Measurements from ENCODE around the gene CD28.

The CD28 gene

DNA sequence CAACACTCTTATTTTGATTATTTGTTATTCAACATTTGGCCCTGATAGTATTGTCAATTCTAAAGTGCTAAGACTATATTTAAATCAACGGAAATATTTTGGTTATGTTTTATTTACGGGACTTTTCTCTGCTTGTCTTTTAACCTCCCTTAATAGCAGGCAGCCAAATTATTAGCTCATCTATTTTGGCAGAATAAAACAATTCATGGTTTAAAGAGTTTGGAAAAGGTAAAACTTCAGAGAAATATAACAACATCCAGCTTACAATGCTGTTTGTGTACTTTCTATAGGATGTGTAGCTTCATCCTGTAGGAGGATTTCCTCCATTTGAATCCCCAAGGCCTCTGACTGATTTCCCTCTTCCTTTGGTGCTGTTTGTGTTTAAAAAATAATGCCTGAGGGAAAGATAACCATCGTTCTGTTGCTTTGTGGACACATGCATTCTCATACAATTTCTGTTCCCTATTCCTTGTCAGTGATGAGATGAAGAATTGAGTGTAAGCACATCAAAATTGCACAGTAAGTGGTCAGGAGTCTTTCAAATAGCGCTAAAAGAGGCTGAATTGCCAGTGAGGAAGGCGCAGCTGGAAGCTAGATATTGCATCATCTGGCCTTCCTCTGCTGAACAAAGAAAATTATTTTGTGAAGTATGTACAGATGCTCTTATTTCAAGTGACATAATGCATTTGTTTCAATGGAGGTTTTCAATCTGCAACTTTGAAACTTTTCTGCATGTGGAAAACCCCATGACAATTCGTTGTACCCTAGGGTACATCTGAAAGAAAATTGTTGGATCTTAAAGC lies 80.3 kb downstream of the CD28 start:
- no peak for DNase-seq

DNA sequence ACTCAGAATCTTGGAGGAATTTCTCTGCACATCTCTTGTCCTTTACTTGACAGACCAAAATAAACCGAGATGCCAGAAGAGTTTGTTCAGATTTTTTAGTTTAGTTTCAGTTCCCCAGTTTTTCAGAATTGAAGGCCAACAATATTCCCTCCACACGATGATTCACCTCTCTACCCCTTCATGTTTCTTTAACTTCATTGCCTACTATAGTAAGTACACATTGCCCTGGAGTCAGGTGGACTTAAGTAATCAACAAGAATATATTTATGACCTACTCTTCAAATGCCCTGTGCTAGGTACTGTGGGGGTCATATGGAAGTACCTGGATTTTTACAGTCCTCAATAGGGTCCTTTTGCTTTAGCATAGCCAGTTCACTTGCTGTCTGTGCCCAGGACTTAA lies 81.5 kb downstream of the CD28 start:
- DNase-seq, result no peak

Measured in NCI-H1417 treated with DMSO at 0.1 percent for 48 hours (cell line).